Activated CD4-positive, CD25-positive, alpha-beta regulatory T cell (primary cell): ENCODE data around the gene OR8H2.
"Not testable (repeated sequence)": the region's sequence is repeated elsewhere in the genome, so short reads cannot be mapped to it uniquely, and the experiment has no call there.

Experiments used
- DNase-seq, 4 experiments: peaks; one replicate each; lab custom pipeline; 2025; lab: John Stamatoyannopoulos, UW

Gene OR8H2, protein sequence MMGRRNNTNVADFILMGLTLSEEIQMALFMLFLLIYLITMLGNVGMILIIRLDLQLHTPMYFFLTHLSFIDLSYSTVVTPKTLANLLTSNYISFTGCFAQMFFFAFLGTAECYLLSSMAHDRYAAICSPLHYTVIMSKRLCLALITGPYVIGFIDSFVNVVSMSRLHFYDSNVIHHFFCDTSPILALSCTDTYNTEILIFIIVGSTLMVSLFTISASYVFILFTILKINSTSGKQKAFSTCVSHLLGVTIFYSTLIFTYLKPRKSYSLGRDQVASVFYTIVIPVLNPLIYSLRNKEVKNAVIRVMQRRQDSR

GRCh38 chr11:56103210-56103737 lies at the start of gene OR8H2:
Gene OR8H2 (plus strand): TSS chr11:56103687. CDS start chr11:56105043, 1,356 bp downstream.
- no peak for DNase-seq

GRCh38 chr11:56056366-56056765 lies 47.1 kb upstream of the OR8H2 start:
- not testable (repeated sequence) for DNase-seq

- DNase-seq: not testable (repeated sequence)
Observed at GRCh38 chr11:56057661-56058237, 45.7 kb upstream of the OR8H2 start.

- DNase-seq: not testable (repeated sequence)
Observed at GRCh38 chr11:56058260-56058780, 45.2 kb upstream of the OR8H2 start.

GRCh38 chr11:56066980-56067379 lies 36.5 kb upstream of the OR8H2 start:
- DNase-seq: no peak

- no peak for DNase-seq
Observed at GRCh38 chr11:56089697-56090096, 13.8 kb upstream of the OR8H2 start.

DNA sequence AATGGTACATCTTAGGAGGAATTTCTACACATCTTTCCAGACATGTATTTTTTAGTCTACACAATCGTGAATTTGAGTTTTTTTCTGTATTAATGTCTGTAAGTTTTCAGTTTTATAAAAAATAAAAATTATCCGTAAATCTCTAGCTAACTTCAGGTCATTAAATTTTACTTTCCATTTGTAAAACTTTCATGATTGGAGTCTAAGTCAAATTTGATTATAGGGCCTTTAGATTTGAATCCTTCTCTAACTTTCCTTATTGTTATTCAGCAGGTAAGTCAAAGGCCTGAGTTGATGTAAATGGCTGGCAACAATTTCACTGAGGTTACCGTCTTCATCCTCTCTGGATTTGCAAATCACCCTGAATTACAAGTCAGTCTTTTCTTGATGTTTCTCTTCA lies 10.5 kb upstream of the OR8H2 start, which contains the start of gene OR8I2:
OR8I2 (plus strand) TSS at position 301 of the 400 bp plus-strand sequence; CDS start at position 301, 0 bp downstream.
- DNase-seq: no peak

GRCh38 chr11:56122073-56122472 lies 18.6 kb downstream of the OR8H2 start, which contains the start of gene OR8H3:
Gene OR8H3 (plus strand): TSS chr11:56122373. CDS start chr11:56122373, 0 bp downstream.
- DNase-seq: no peak

- DNase-seq: no peak
Observed at GRCh38 chr11:56140151-56140661, 36.7 kb downstream of the OR8H2 start, which contains the start of gene OR8J3. Gene OR8J3 (minus strand): TSS chr11:56140201. CDS start chr11:56137718, 2,483 bp downstream.

GRCh38 chr11:56143681-56144080 lies 40.2 kb downstream of the OR8H2 start:
- not testable (repeated sequence) for DNase-seq

GRCh38 chr11:56151376-56151775 lies 47.9 kb downstream of the OR8H2 start:
- DNase-seq: no peak

GRCh38 chr11:56152333-56152732 lies 48.8 kb downstream of the OR8H2 start:
- no peak for DNase-seq
